HepG2 (cell line): Measurements from ENCODE around the gene ARHGAP21. TPM values are rescaled to one million over a fixed set of nuclear protein-coding genes. Genes with fewer than 3 reads are reported as not detected.
A peak's percentile ranks its signal among the peaks of the same experiment; 100 is the strongest.

Source experiments
- ARNTL ChIP-seq: sonication (generic); formaldehyde crosslinking; IDR thresholded peaks from 2 replicates; pipeline ENCODE4 v1.4.0; 2020; ENCODE audit warnings: mild to moderate bottlenecking, missing genetic modification reagents
- ASH2L ChIP-seq: fragments of 300-600, 200-600 bp; sonication (generic); IDR thresholded peaks from 2 replicates; pipeline ENCODE4 v1.7.0; 2017; ENCODE audit warnings: low read depth, mild to moderate bottlenecking, moderate library complexity, mixed read lengths, low read length; ENCODE audit not compliant: insufficient read length
- ATF7-NPFF ChIP-seq: sonication (generic); formaldehyde crosslinking; IDR thresholded peaks from 2 replicates; pipeline ENCODE4 v1.8.1; 2023; ENCODE audit warnings: mild to moderate bottlenecking, low read depth, missing genetic modification reagents, moderate library complexity
- ELF4 ChIP-seq: sonication (generic); formaldehyde crosslinking; IDR thresholded peaks from 2 replicates; pipeline ENCODE4 v1.5.0; 2020; ENCODE audit warnings: missing genetic modification reagents, mild to moderate bottlenecking, moderate library complexity, borderline replicate concordance
- FOXP4 ChIP-seq: sonication (generic); formaldehyde crosslinking; IDR thresholded peaks from 2 replicates; pipeline ENCODE4 v1.4.0; 2020; ENCODE audit warnings: missing genetic modification reagents
- GABPB1 ChIP-seq: IDR thresholded peaks from 2 replicates; pipeline ENCODE4 v1.6.1; 2016; ENCODE audit warnings: mild to moderate bottlenecking, missing genetic modification reagents, moderate library complexity, missing compliant biosample characterization
- NCOA2 ChIP-seq: sonication (generic); formaldehyde crosslinking; IDR thresholded peaks from 2 replicates; pipeline ENCODE4 v1.8.0; 2022; ENCODE audit warnings: inconsistent platforms
- NR1H2 ChIP-seq: sonication (generic); formaldehyde crosslinking; IDR thresholded peaks from 2 replicates; pipeline ENCODE4 v1.8.1; 2022; ENCODE audit warnings: low read depth, missing genetic modification reagents, borderline replicate concordance
- POLR2AphosphoS2 ChIP-seq: IDR thresholded peaks from 2 replicates; pipeline ENCODE4 v1.6.1; 2011; ENCODE audit warnings: low read depth, low read length, improper control_type of control experiment
- REPIN1 ChIP-seq: sonication (generic); formaldehyde crosslinking; IDR thresholded peaks from 2 replicates; pipeline ENCODE4 v1.8.0; 2022; ENCODE audit warnings: missing genetic modification reagents, low read depth, mild to moderate bottlenecking, borderline replicate concordance
- RORA ChIP-seq: sonication (generic); formaldehyde crosslinking; IDR thresholded peaks from 2 replicates; pipeline ENCODE4 v1.5.0; 2020; ENCODE audit warnings: mild to moderate bottlenecking, missing genetic modification reagents, moderate library complexity
- SETDB1 ChIP-seq: sonication (generic); formaldehyde crosslinking; IDR thresholded peaks from 2 replicates; pipeline ENCODE4 v1.5.1; 2020; ENCODE audit warnings: missing genetic modification reagents, mild to moderate bottlenecking, borderline replicate concordance
- SMAD1 ChIP-seq: sonication (generic); formaldehyde crosslinking; IDR thresholded peaks from 2 replicates; pipeline ENCODE4 v1.4.0; 2020; ENCODE audit warnings: missing genetic modification reagents, low read depth, mild to moderate bottlenecking, borderline replicate concordance
- SMAD9 ChIP-seq: sonication (generic); formaldehyde crosslinking; IDR thresholded peaks from 2 replicates; pipeline ENCODE4 v1.5.1; 2020; ENCODE audit warnings: mild to moderate bottlenecking, missing genetic modification reagents
- TCF7 ChIP-seq: sonication (generic); IDR thresholded peaks from 2 replicates; pipeline ENCODE4 v1.6.1; 2016; ENCODE audit warnings: antibody characterized with exemption, low read depth
- ZNF124 ChIP-seq: sonication (generic); formaldehyde crosslinking; IDR thresholded peaks from 2 replicates; pipeline ENCODE4 v1.4.0; 2020; ENCODE audit warnings: missing genetic modification reagents
- ZNF17 ChIP-seq: sonication (generic); formaldehyde crosslinking; IDR thresholded peaks from 2 replicates; pipeline ENCODE4 v1.5.0; 2020; ENCODE audit warnings: mild to moderate bottlenecking, missing genetic modification reagents
- ZNF256 ChIP-seq: sonication (generic); formaldehyde crosslinking; conservative IDR thresholded peaks from 2 replicates; pipeline ENCODE4 v1.4.0; 2020; ENCODE audit warnings: missing genetic modification reagents
- ZNF263 ChIP-seq: sonication (generic); formaldehyde crosslinking; IDR thresholded peaks from 2 replicates; pipeline ENCODE4 v1.4.0; 2020; ENCODE audit warnings: missing genetic modification reagents
- ZNF333 ChIP-seq: sonication (generic); formaldehyde crosslinking; IDR thresholded peaks from 2 replicates; pipeline ENCODE4 v1.4.0; 2020; ENCODE audit warnings: mild to moderate bottlenecking, missing genetic modification reagents, borderline replicate concordance
- ZNF543 ChIP-seq: sonication (generic); formaldehyde crosslinking; IDR thresholded peaks from 2 replicates; pipeline ENCODE4 v1.4.0; 2020; ENCODE audit warnings: mild to moderate bottlenecking, missing genetic modification reagents
- ZNF607 ChIP-seq: sonication (generic); formaldehyde crosslinking; IDR thresholded peaks from 2 replicates; pipeline ENCODE4 v1.5.1; 2020; ENCODE audit warnings: missing genetic modification reagents, mild to moderate bottlenecking, borderline replicate concordance
- ZNF709 ChIP-seq: sonication (generic); formaldehyde crosslinking; IDR thresholded peaks from 2 replicates; pipeline ENCODE4 v1.5.0; 2020; ENCODE audit warnings: mild to moderate bottlenecking, missing genetic modification reagents
- ZNF772 ChIP-seq: sonication (generic); formaldehyde crosslinking; IDR thresholded peaks from 2 replicates; pipeline ENCODE4 v1.5.0; 2020; ENCODE audit warnings: mild to moderate bottlenecking, missing genetic modification reagents
- ZNF883 ChIP-seq: sonication (generic); formaldehyde crosslinking; IDR thresholded peaks from 2 replicates; pipeline ENCODE4 v1.5.1; 2020; ENCODE audit warnings: mild to moderate bottlenecking, missing genetic modification reagents; ENCODE audit errors: not compliant biosample characterization
- ZSCAN20 ChIP-seq: sonication (generic); formaldehyde crosslinking; IDR thresholded peaks from 2 replicates; pipeline ENCODE4 v1.4.0; 2020; ENCODE audit warnings: missing genetic modification reagents, mild to moderate bottlenecking, borderline replicate concordance
- ZSCAN25 ChIP-seq: sonication (generic); formaldehyde crosslinking; IDR thresholded peaks from 2 replicates; pipeline ENCODE4 v1.8.0; 2022; ENCODE audit warnings: mild to moderate bottlenecking, missing genetic modification reagents
- polyA plus RNA-seq, 8 experiments: library from polyadenylated mRNA; depleted of rRNA in 3 of 8; stranded (reverse) in 7 of 8; unstranded in 1 of 8; fragments of >200 nt; fragmentation: Illumina TruSeq in 4 of 8; extraction: Trizol in 4 of 8; gene quantifications; 2 replicates each; pipeline versions ENCODE4 v1.2.1 to v1.2.3, GENCODE V29; 2011 to 2016; ENCODE audit warnings: low read depth in 4 of 8, missing spikeins in 1 of 8, mixed read lengths in 1 of 8; ENCODE audit not compliant: insufficient read depth in 1 of 8
- total RNA-seq, 5 experiments: library from RNA; depleted of rRNA; stranded (reverse); fragments of >200 nt; fragmentation: Illumina TruSeq; extraction: Trizol; gene quantifications; 2 replicates each; pipeline ENCODE4 v1.2.3, GENCODE V29; 2016; ENCODE audit warnings: low read depth in 1 of 5
- TF ChIP-seq, protein P1 (sequence below): IDR thresholded peaks from 2 replicates; pipeline ENCODE4 v1.6.1; 2018; ENCODE audit warnings: missing genetic modification reagents
- TF ChIP-seq, protein P2 (sequence below): sonication (generic); formaldehyde crosslinking; IDR thresholded peaks from 2 replicates; pipeline ENCODE4 v1.5.1; 2020; ENCODE audit warnings: mild to moderate bottlenecking, missing genetic modification reagents, borderline replicate concordance

The ARHGAP21 gene
- total and polyA plus RNA-seq, 2 of the 13 experiments (the other 11 are each of a cell fraction or from before 2014, with no cell fraction given) = 23.9 to 26.6 TPM

- no peak for TF ChIP-seq POLR2AphosphoS2
- no peak for TF ChIP-seq SETDB1 (CRISPR knock-in tag)
- peak; percentile 49; the same call in 1 of the 2 replicates for TF ChIP-seq ZNF263 (CRISPR knock-in tag)
- no peak for TF ChIP-seq ZNF607 (CRISPR knock-in tag)
- no peak for TF ChIP-seq ZNF543 (CRISPR knock-in tag)
- peak; percentile 61; the same call in 1 of the 2 replicates for TF ChIP-seq ZNF772 (CRISPR knock-in tag)
- no peak for TF ChIP-seq ZSCAN20
- TF ChIP-seq, protein P1, sequence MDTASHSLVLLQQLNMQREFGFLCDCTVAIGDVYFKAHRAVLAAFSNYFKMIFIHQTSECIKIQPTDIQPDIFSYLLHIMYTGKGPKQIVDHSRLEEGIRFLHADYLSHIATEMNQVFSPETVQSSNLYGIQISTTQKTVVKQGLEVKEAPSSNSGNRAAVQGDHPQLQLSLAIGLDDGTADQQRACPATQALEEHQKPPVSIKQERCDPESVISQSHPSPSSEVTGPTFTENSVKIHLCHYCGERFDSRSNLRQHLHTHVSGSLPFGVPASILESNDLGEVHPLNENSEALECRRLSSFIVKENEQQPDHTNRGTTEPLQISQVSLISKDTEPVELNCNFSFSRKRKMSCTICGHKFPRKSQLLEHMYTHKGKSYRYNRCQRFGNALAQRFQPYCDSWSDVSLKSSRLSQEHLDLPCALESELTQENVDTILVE = no peak
- no peak for TF ChIP-seq ZNF883 (CRISPR knock-in tag)
- no peak for TF ChIP-seq SMAD1
- TF ChIP-seq ZSCAN25 (CRISPR knock-in tag) = no peak
- no peak for TF ChIP-seq ELF4 (CRISPR knock-in tag)
- peak; percentile 63; the same call in 1 of the 2 replicates for TF ChIP-seq TCF7
- TF ChIP-seq REPIN1 (CRISPR knock-in tag) = no peak
- TF ChIP-seq SMAD9 (CRISPR knock-in tag) = no peak
- TF ChIP-seq NCOA2 (CRISPR knock-in tag) = peak; percentile 88
- peak; percentile 94 for TF ChIP-seq FOXP4 (CRISPR knock-in tag)
- TF ChIP-seq NR1H2 (CRISPR knock-in tag) = no peak
- no peak for TF ChIP-seq ZNF333 (CRISPR knock-in tag)
- no peak for TF ChIP-seq ATF7-NPFF (CRISPR knock-in tag)
- TF ChIP-seq ZNF124 (CRISPR knock-in tag) = no peak
- TF ChIP-seq ZNF709 (CRISPR knock-in tag) = no peak
- TF ChIP-seq ZNF256 (CRISPR knock-in tag) = no peak
- TF ChIP-seq GABPB1 = no peak
- TF ChIP-seq, protein P2, sequence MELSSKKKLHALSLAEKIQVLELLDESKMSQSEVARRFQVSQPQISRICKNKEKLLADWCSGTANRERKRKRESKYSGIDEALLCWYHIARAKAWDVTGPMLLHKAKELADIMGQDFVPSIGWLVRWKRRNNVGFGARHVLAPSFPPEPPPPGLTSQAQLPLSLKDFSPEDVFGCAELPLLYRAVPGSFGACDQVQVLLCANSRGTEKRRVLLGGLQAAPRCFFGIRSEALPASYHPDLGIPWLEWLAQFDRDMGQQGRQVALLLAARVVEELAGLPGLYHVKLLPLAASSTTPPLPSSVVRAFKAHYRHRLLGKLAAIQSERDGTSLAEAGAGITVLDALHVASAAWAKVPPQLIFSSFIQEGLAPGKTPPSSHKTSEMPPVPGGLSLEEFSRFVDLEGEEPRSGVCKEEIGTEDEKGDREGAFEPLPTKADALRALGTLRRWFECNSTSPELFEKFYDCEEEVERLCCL (CRISPR knock-in tag) = no peak
- TF ChIP-seq ZNF17 (CRISPR knock-in tag) = no peak
- no peak for TF ChIP-seq RORA (CRISPR knock-in tag)
- TF ChIP-seq ARNTL (CRISPR knock-in tag) = no peak
- TF ChIP-seq ASH2L = peak; percentile 66
These were observed 182.4 kb downstream of the ARHGAP21 start (continued) for GRCh38 chr10:24541239-24541753.
